HG02938 (cell line): Measurements from ENCODE around the gene MBOAT7.
A peak's percentile ranks its signal among the peaks of the same experiment; 100 is the strongest.
"Not testable (repeated sequence)": the region's sequence is repeated elsewhere in the genome, so short reads cannot be mapped to it uniquely, and the experiment has no call there.

ENCODE experiments used
- ATAC-seq: cut with Tn5 transposase; IDR thresholded peaks from one replicate; pipeline ENCODE4 v1.9.1; 2021; ENCODE audit warnings: mild to moderate bottlenecking, moderate library complexity; ENCODE audit not compliant: unreplicated experiment

MBOAT7 gene

DNA sequence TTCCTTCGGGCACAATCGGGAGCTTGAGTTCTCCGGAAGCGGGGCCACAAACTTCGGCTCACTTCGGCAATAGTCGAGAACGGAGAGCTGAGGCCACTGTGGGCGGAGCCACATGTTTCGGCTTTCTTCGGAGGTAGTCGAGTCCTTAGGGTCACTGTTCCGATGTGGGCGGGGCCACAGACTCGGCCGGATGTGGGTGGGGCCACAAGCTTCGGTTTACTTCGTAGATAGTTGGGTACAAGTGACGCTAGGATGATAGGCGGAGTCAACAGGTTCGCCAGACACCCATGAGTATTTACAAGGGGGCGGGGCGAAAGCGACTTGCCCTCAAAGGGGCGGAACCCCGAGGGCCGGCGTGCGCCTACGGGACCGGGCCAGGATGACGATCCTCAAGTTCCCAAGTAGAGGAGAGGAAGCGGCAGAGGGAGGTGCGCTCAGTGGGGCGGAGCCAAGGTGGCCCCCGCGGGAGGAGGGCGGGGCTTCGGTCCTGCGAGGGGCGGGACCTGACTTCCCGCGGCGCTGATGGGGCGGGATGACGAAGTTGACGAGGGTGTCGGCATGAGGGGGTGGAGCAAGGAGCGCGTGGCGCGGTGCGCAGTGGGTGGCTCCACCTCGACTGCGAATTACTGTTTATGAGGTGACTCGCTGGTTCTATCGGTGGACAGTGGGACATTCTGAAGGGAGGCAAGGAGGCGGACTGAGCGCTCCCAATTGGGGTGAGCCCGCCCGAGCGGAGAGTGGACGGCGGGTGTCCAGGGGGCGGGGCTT lies 539 bp upstream of the MBOAT7 start:
- ATAC-seq: peak; percentile 41

DNA sequence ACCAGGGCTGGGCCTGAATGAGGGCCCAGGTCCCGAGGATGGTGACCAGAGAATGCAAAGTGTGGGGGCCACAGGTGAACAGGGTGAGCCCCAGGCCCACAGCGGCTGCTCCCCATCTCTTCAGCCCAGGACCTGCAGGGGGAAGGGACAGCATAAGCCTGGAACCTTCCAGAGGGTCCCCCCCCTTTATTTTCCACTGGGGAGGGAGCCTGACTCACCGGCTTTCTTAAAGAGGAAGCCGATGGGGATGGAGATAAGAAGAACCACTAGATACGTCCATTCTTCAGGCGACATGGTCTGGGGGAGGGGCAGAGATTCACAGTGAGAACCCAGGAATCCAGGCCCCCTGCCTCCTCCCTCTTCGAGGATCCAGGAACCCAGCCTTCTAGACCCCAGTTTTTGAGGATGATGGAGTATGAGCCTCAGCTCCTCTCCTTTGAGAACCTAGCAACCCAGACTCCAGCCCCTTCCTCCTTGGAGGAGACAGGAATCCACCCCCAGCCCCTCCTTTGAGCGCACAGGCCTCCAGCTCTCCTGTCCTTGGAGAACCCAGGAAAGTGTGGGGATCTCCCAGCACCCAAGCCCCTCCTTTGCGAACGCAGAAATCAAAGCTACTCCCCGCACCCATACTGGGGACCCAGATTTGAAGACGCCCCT lies 1.0 kb downstream of the MBOAT7 start:
- ATAC-seq: no peak

DNA sequence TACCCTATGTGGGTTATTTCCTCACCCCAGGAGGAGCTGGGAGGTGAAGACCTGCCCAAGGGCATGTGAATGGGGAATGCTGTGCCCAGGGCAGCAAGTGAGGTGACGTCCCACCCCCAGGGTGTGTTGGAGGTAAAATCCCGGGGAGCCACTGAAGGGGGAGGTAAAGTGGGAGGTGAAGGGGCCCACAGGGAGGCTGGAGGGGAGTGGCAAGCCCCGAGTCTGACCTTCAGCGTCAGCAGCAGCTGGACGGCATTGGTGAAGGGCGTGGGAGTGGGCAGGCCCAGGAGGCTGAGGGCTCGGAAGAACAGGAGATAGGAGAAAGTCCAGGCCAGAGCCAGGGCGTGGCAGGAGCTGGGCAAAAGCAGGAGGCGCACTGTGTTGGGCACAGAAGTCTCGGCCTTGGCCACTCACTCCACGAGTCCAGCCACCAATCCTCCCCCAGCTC lies 2.4 kb downstream of the MBOAT7 start:
- no peak for ATAC-seq

DNA sequence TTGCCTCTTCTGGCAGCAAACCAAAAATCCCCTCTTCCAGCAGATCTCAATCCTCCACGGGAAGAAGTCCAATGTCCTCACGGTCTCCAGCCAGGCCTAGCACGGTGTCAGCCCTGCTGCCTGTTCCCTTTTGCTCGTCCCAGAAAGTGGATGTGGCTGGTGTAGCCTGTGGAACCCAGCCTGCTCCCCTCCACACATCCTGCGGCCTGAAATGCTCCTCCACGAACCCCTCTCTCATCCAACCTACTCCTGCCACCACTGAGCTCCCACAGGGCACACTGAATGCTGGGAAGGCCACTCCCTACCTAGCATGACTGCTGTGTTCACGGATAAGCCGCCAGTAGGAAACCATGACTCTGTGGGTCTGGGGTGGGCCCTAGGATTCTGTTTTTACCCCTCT lies 3.0 kb downstream of the MBOAT7 start:
- no peak for ATAC-seq

DNA sequence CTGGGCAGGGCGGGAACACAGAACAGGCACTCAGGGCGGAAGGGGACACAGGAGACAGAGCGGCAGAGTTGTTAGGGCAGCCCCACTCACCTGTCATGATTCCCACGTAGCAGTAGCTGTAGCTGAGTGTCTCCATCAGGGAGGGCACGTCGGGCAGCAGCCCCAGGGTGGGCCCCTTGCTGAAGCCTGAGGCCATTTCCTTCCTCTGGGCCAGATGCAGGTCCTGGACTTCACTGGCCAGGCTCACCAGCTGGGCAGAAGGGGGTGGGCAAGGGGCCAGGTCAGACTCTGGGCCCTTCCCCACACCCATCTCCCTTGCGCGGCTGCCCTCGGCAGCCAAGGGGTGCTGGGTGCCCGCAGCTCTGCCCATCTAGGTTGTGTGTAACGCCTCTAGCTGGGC lies 5.9 kb downstream of the MBOAT7 start:
- ATAC-seq: no peak

DNA sequence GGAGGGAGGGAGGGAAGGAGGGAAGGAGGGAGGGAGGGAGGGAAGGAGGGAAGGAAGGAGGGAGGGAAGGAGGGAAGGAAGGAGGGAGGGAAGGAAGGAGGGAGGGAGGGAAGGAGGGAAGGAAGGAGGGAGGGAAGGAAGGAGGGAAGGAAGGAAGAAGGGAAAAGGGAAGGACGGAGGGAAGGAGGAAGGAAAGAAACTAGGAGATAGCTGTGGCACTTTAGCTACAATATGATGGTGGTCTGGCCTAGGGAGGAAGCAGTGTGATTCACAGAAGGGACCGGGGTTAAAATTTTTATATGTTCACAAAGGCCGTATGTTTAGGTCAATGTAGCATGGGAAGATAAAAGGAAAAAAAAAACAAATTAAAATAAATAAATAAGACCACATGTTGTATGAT lies 7.5 kb downstream of the MBOAT7 start:
- ATAC-seq: not testable (repeated sequence)

DNA sequence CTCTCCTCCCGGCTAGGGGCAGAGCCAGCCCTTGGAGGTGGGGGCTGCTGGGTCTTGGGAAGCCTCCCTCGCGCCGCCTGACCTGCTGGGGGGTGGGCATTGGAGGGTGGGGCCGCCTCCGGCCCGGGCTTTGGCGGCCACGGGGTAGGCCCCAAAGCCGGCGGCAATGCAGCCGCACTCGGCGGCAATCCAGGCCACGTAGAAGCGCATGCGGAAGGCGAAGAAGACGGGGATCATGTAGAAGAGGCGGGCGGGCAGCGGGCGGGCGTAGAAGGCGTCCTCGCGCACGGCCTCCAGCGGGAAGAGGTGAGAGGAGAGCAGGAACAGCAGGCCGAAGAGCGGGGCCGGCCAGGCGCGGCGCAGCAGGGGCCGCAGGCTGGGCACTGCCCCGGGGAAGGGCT lies 8.7 kb downstream of the MBOAT7 start:
- ATAC-seq: no peak

DNA sequence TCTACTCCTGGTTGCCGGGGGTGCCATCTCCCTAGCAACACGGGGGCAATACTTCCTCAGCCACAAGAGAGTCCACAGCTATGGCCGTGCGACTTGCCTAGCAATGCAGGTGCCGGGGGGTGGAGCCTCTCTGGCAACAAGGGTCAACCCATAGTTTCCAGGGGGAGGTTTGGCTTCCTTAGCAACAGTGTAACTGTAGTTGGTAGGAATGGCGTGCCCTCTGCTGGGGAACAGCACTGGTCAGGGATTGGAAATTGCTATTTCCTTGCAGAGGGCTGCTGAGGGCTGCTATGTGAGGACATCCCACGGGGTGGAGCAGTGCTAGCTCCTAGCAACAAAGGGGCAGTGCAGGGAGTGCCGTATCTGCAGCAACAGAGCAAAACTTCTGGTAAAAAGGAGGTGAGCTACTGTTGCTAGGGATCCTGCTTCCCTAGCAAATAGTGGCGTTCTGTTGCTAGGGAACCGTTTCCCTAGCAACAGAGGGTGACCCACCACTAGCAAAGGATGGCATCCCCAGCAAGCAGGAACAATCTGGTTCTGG lies 9.4 kb downstream of the MBOAT7 start:
- no peak for ATAC-seq

DNA sequence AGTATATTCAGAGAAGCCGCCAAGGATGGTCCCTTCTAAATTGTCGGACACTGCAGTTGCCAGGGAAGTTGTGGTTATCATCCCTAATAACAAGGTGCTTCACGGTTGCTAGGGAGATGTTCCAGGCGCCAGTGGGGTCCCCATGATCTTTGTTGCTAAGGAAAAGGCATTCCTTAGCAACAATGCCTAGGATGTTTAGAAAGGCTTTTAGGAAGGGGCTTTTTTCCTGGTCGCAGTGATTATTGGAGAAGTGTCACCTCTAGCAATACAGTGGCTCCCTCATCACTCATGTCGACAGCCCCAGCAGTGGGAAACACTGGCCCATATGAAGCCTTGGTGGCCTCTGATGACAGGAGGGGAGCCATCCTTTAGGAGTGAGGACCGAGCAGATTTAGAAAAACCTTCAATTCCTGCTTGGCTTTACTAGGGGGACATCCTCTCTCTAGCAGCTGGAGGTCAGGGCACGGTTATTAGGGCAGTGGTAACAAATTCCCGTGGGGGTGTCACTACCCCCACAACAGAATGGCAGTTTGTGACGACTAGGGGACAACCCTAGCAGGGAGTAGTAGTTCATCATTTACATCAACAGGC lies 10.0 kb downstream of the MBOAT7 start:
- ATAC-seq: no peak

DNA sequence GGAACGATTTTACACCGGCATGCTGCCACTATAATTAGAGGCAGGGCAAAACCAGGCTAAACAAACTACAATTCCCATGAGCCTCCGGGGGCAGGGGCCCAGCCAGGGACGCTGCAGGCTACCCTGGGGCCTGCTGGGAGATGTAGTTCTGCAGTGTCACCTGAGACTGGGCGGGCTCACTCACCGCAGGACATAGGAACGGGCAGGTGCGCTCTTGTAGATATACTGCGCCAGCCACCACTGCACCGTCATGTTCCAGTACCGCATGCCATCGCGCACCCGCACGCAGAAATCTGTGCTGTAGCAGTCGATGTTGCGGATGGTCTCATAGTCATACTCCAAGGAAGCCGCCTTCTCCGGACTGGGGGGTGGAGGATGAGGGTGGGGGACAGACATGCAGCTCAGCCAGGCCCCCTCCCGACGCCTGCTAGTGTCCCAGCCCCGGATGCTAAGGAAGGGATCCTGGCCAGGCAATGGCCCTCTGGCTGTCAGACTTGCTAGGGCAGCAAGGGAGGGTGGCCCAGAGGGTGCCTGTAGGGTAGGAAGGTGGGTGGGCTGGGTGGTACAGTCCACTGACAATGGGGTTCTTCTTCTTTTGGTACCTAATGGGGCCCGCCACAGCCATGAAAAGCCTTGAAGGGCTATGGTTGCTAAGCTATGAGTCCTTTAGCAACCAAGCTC lies 10.7 kb downstream of the MBOAT7 start:
- ATAC-seq: no peak

DNA sequence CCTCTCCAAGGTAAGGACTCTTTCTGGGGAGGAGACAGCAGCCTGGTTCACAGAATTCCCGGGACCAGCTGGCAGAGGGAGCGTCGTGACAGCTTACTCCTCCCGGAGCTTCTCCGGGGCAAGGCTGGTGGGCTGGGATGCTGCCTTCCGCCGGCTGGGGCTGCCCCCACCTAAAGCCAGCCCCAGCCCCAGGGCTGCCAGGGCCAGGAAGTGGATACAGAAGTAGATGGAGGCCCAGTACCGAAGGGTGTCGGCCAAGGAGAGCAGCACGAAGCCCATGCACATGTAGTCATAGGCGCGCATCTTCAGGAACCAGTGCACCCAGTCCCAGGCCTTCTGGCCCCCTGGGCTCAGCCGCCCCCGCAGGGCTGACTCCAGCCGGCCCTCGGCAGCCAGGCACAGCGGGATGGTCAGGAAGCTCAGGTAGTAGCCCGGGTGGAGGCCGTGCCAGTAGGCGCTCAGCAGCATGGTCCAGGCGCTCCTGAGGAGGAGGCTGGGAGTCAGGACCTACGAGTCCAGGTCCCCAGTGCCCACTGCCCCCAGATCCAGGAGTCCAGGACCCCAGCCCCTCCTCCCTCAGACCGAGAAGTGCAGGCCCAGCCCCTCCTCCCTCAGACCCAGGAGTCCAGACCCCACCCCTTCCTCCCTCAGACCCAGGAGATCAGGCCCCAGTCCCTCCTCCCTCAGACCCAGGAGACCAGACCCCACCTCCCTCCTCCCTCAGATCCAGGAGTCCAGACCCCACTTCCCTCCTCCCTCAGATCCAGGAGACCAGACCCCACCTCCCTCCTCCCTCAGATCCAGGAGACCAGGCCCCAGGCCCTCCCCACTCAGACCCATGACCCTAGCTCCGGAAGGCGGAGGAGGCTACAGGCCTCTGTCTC lies 15.2 kb downstream of the MBOAT7 start:
- no peak for ATAC-seq

DNA sequence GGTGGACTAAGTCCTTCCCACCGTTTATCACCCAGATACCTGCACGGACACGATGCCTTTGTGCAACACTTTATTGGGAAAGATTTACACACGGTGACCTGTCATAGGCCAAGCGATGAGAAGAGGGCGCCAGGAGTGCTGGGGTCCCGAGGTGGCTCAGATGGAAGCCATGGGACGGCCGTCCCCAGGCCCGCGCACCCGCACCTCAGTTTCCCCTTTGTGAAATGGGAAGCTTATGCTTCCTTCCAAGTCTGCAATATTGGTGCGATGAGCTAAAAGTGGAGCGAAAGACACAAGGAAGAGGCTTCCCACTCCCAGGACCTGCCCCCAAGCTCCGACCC lies 16.1 kb downstream of the MBOAT7 start:
- ATAC-seq: no peak

DNA sequence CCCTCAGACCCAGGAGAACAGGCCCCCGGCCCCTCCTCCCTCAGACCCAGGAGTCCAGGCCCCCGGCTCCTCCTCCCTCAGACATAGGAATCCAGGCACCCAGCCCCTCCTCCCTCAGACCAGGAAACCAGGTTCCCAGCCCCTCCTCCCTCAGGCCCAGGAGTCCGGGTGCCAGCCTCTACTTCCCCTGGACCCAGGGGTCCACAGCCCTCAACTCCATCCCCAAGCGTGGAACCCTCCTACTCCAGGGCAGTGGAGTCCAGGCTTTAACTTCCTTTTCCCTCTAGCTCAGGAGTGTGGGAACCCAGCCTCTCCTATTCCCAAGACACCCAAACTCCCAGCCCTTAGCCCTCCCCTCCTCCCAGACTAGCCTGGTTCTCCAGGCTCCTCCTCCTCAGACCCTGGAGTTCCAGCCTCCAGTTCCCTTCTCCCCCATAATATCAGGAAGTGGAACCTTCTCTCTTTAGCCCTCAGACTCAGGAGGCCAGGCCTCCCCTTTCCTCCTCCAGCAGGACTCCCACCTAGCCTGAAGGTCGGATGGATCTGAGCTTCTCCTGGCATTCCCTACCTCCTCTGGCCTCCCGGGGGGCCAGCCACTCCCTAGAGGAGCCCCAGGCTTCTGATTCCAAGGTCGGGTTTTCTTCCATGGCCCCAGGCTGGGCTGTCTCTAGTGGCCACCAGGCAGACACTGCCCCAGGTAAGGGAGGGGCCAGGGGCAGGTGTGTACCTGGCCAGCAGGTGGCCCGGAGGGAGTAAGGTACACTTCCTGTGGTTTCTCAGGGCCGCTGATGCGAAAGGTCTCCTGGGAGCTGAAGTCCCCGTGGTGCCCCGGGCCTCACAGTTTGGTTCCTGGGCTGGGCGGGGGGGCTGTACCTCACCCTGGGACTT lies 16.7 kb downstream of the MBOAT7 start, which contains the start of gene TMC4:
Gene TMC4, minus strand, starts transcription at position 690 of the 888 bp plus-strand sequence. Its CDS starts 43 bp downstream, at position 647.
- ATAC-seq: no peak

DNA sequence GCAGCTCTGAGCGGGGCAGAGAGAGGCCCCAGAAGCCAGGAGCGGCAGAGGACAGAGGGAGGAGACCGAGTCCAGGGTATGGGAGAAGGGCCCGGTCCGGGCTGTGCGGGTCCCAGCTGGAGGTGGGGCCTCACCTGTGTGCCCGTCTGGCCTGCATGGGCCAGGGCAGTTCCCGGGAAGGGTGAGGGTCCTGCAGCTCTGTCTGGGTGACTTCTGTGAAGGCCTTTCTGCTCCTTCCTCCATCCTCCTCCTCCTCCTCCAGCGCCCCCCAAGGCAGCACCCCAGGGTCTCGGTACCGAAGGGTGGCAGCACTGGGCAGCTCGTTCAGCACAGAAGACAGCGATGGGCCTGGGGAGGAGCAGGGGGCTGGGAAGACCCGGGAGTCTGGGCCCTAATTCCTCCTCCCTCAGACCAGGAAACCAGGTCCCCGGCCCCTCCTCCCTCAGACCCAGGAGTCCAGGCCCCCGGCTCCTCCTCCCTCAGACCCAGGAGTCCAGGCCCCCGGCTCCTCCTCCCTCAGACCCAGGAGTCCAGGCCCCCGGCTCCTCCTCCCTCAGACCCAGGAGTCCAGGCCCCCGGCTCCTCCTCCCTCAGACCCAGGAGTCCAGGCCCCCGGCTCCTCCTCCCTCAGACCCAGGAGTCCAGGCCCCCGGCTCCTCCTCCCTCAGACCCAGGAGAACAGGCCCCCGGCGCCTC lies 17.5 kb downstream of the MBOAT7 start:
- not testable (repeated sequence) for ATAC-seq

DNA sequence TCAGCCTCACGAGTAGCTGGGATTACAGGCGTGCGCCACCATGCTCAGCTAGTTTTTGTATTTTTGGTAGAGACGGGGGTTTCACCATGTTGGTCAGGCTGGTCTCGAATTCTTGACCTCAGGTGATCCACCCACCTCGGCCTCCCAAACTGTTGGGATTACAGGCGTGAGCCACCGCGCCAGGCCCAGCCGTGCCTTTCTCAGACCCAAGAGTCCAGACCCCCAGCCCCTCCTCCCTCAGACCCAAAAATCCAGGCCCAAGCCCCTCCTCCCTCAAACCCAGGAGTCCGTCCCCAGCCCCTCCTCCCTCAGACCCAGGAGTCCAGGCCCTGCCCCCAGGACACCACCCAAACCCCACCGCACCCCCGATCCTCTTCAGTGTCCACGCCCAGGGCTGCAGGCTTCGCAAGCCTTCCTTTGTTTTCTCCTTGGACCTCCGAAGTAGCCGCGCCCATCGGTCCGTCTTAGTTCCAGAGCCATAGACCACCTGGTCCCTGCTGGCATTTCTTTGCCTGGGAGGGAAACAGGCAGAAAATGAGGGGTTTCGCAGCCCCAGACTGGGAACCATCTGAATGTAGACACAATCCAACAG lies 20.1 kb downstream of the MBOAT7 start:
- no peak for ATAC-seq

DNA sequence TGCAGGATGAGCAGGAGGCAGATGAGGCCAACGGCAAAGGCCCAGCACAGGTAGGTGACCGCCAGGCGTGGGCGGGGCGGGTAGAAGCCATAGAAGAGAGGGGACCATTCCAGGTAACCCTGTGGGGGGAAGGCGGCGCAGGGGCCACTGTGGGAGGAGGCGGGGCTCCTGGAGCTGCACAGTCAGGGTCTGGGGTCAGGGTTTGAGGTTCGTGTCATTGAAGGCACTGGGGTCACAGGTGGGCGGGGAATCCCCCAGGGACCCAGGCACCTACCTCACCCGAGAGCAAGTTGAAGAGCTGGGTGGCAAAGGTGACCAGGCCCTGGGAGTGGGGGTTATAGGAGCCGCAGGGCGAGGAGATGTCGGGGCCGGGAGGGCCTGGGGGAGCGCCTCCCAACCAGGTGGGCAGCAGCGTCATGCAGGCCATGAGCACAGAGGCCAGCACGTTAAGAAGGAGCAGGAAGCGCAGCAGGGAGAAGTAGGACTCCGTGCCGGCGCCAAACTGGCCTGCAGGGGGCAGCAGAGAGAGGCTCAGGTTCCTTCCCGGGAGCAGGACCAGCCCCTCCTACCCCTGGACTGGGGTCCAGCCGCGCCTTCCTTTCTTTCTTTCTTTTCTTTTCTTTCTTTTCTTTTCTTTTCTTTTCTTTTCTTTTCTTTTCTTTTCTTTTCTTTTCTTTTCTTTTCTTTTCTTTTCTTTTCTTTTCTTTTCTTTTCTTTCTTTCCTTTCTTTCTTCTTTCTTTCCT lies 21.0 kb downstream of the MBOAT7 start:
- ATAC-seq: no peak

DNA sequence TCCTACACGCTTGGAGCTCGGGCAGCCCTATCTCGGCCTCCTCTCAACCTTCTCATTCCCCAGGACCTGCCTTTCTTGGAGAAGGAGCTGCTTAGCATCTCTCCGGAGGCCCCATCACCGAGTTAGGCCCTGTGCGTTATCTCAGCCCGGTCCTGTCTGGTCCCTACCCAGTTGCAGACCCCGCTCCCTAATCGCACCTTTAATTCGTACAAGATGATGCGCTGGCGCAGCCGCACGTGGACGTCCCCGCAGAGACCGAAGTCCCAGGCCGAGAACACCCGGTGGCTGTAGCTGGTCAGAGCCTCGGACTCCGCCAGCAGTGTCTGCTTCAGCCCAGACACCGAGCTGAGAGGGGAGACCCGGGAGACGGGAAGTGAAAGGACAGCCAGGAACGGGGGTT lies 24.2 kb downstream of the MBOAT7 start:
- ATAC-seq: no peak
